Endothelial cell of umbilical vein (primary cell): ENCODE results near the gene POU6F2. TPM values are rescaled to one million over a fixed set of nuclear protein-coding genes. Genes with fewer than 3 reads are reported as not detected.

Experiments used
- BruUV-seq: library from RNA; stranded (reverse); fragments of 400-500 nt; replicated peaks from 2 replicates; lab custom pipeline; 2021; lab: Mats Ljungman, UMichigan
- CTCF ChIA-PET: fragments of 300-600, 350-600 bp; sonication (Branson Sonifier 250); formaldehyde crosslinking; loops from one replicate; lab custom pipeline; 2021; ENCODE audit warnings: antibody characterized with exemption, inconsistent platforms; lab: Charles Lee
- POLR2A ChIA-PET: fragments of 300-600, 350-600 bp; sonication (Branson Sonifier 250); formaldehyde crosslinking; loops from one replicate; lab custom pipeline; 2021; ENCODE audit warnings: antibody characterized with exemption, inconsistent platforms; lab: Charles Lee
- DNase-seq: peaks from one replicate; pipeline ENCODE4 v3.0.0-alpha.2; 2011; ENCODE audit warnings: low read depth, low spot score
- FAIRE-seq: peaks from 2 replicates; lab custom pipeline; 2011; peaks lifted over from hg19 to GRCh38; lab: Jason Lieb, UNC
- H2AFZ ChIP-seq: 2 replicates; pipeline ENCODE4 v1.6.0; 2012; ENCODE audit warnings: low read depth, low read length, control low read depth, inconsistent platforms
- H3K27ac ChIP-seq: 2 replicates; pipeline ENCODE4 v1.5.1; 2011; ENCODE audit warnings: low read depth, mild to moderate bottlenecking, control low read depth, low read length, moderate library complexity; ENCODE audit not compliant: insufficient read depth
- H3K27me3 ChIP-seq, 2 experiments: 2 replicates each; pipeline versions ENCODE4 v1.6.0 to v1.6.1; 2011; ENCODE audit warnings: low read length in 2 of 2, mixed read lengths in 1 of 2; ENCODE audit not compliant: control insufficient read depth in 2 of 2, insufficient read depth in 2 of 2
- H3K36me3 ChIP-seq, 2 experiments: 2 replicates in 1 of 2; 3 replicates in 1 of 2; pipeline ENCODE4 v1.5.1; 2011; ENCODE audit warnings: low read length in 2 of 2, mild to moderate bottlenecking in 1 of 2, moderate library complexity in 1 of 2; ENCODE audit not compliant: control insufficient read depth in 2 of 2, insufficient read depth in 2 of 2; ENCODE audit errors: extremely low read depth in 1 of 2
- H3K4me1 ChIP-seq: 3 replicates; pipeline ENCODE4 v1.5.1; 2011; ENCODE audit warnings: mild to moderate bottlenecking, low read length; ENCODE audit not compliant: control insufficient read depth, insufficient read depth; ENCODE audit errors: extremely low read depth
- H3K4me2 ChIP-seq: 2 replicates; pipeline ENCODE4 v1.6.1; 2011; ENCODE audit warnings: low read length, control low read depth, mixed read lengths; ENCODE audit not compliant: insufficient read depth
- H3K4me3 ChIP-seq, 3 experiments: fragments of 200-600 bp in 1 of 3; sonication (generic), shearing (Covaris generic) in 1 of 3; replicated peaks in 1 of 3; 2 replicates each; pipeline ENCODE4 v1.5.1; 2011 to 2016; ENCODE audit warnings: control low read depth in 3 of 3, low read length in 3 of 3, mild to moderate bottlenecking in 2 of 3, inconsistent platforms in 1 of 3, low read depth in 1 of 3, moderate library complexity in 1 of 3; ENCODE audit not compliant: insufficient read depth in 1 of 3
- H3K79me2 ChIP-seq: 2 replicates; pipeline ENCODE4 v1.6.0; 2012; ENCODE audit warnings: low read length, inconsistent platforms; ENCODE audit not compliant: control insufficient read depth, insufficient read depth
- H3K9ac ChIP-seq: replicated peaks from 2 replicates; pipeline ENCODE3; 2011; ENCODE audit warnings: low read length, control low read depth; ENCODE audit not compliant: insufficient read depth; ENCODE audit errors: extremely low read depth
- H3K9me1 ChIP-seq: replicated peaks from 3 replicates; pipeline ENCODE4 v1.6.0; 2011; ENCODE audit warnings: mild to moderate bottlenecking, low read length; ENCODE audit not compliant: control insufficient read depth, insufficient read depth; ENCODE audit errors: extremely low read depth
- H3K9me3 ChIP-seq: replicated peaks from 2 replicates; pipeline ENCODE4 v1.5.1; 2012; ENCODE audit warnings: low read length, inconsistent platforms; ENCODE audit not compliant: control insufficient read depth, insufficient read depth
- H4K20me1 ChIP-seq: replicated peaks from 2 replicates; pipeline ENCODE3; 2011; ENCODE audit warnings: mild to moderate bottlenecking, low read length; ENCODE audit not compliant: control insufficient read depth, insufficient read depth; ENCODE audit errors: extremely low read depth
- EZH2 ChIP-seq: IDR thresholded peaks from 2 replicates; pipeline ENCODE4 v1.6.1; 2012; ENCODE audit warnings: borderline replicate concordance, low read depth, mild to moderate bottlenecking, moderate library complexity, low read length, inconsistent platforms; ENCODE audit not compliant: severe bottlenecking
- FOS ChIP-seq: IDR thresholded peaks from 2 replicates; pipeline ENCODE4 v1.6.1; 2011; ENCODE audit warnings: mild to moderate bottlenecking, low read length, moderate library complexity, borderline replicate concordance; ENCODE audit not compliant: insufficient read depth
- GATA2 ChIP-seq: IDR thresholded peaks from 2 replicates; pipeline ENCODE4 v1.7.0; 2011; ENCODE audit warnings: low read depth, mild to moderate bottlenecking, moderate library complexity, mixed read lengths, low read length; ENCODE audit not compliant: insufficient read length, insufficient read depth
- JUN ChIP-seq: IDR thresholded peaks from 2 replicates; pipeline ENCODE4 v1.6.1; 2011; ENCODE audit warnings: borderline replicate concordance, low read depth; ENCODE audit not compliant: insufficient read length, insufficient read depth
- MYC ChIP-seq: IDR thresholded peaks from one replicate; pipeline ENCODE4 v1.6.1; 2011; ENCODE audit warnings: mild to moderate bottlenecking, low read depth, low read length
- POLR2A ChIP-seq: IDR thresholded peaks from 2 replicates; pipeline ENCODE4 v1.6.1; 2012; ENCODE audit warnings: low read depth, mild to moderate bottlenecking, control low read depth, low read length
- POLR2AphosphoS5 ChIP-seq: IDR thresholded peaks from 2 replicates; pipeline ENCODE4 v1.6.1; 2012; ENCODE audit warnings: low read depth, mild to moderate bottlenecking, control low read depth, low read length, moderate library complexity; ENCODE audit not compliant: insufficient read depth
- dilution Hi-C: fragments of 300-500 bp; cut with MboI; formaldehyde crosslinking; loops from one replicate; pipeline ENCODE4 v1.15.0; 2019; ENCODE audit warnings: low sequenced_read_pairs; ENCODE audit not compliant: extremely low pct_ligation_motif_present
- intact Hi-C: fragments of 100-400 bp; cut with micrococcal nuclease; formaldehyde crosslinking; loops from one replicate; pipeline ENCODE4 v1.10.0; 2022
- polyA plus RNA-seq, 4 experiments: library from polyadenylated mRNA; depleted of rRNA in 3 of 4; stranded (reverse) in 3 of 4; unstranded in 1 of 4; fragments of >200 nt; gene quantifications; 2 replicates each; pipeline versions ENCODE4 v1.2.1 to v1.2.3, GENCODE V29; 2011 to 2012; ENCODE audit warnings: missing spikeins in 1 of 4
- total RNA-seq: library from RNA; stranded (reverse); gene quantifications from 2 replicates; pipeline ENCODE4 v1.2.3, GENCODE V29; 2021
- TF ChIP-seq, protein P1 (sequence below): IDR thresholded peaks from 2 replicates; pipeline ENCODE4 v1.6.1; 2011; ENCODE audit not compliant: insufficient read depth, insufficient read length
- TF ChIP-seq, protein P2 (sequence below), 2 donors: IDR thresholded peaks; 1 replicate in 1 of 2; 2 replicates in 1 of 2; pipeline ENCODE4 v1.5.1; 2011; ENCODE audit warnings: low read length in 2 of 2, mild to moderate bottlenecking in 2 of 2, moderate library complexity in 2 of 2, control low read depth in 1 of 2, inconsistent platforms in 1 of 2, low read depth in 1 of 2; ENCODE audit not compliant: insufficient read depth in 1 of 2; ENCODE audit errors: extremely low read depth in 1 of 2

Gene POU6F2
- total and polyA plus RNA-seq, 2 donors (not counting 3 experiments of a cell fraction or from before 2014, with no cell fraction given), result 0.29 TPM; not detected in 1

DNA sequence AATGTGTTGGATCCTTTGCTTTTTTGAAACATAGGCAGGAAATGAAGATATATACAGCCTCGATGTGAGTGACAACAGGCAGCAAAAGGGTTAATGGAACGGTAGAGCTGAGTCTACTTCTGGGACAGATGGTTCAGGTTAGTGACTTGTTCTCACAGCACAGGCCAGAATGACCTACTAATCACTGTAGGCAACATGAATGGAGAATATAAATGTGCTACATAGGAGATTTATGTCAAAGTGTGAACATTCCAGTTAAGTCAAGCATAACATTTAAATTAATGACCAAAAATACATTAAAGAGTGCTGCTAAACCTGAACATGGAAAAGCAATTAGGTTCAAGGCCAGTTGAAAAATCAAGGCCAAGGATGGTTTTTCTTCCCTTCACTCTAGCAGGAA is 235.2 kb downstream of the POU6F2 start:
- intact Hi-C loops, result no loop called here
- no peak for FAIRE-seq
- H2AFZ ChIP-seq, result no peak overlapping the region

More for the DNA sequence above, 235.2 kb downstream of the POU6F2 start:
- ChIA-PET POLR2A (no interaction called here), CTCF (interaction anchor here (0.7 kb wide), 1 partner anchor 29 kb away, joined by 3 read pairs; no protein-coding TSS in a partner anchor)
- Histone ChIP-seq H3K4me3 (no peak overlapping the region), H3K36me3 (no peaks in the 10 kb centered on the region), H3K4me2 (no peak overlapping the region), H3K9ac (no peak overlapping the region), H3K9me3 (no peaks in the 10 kb centered on the region), H3K4me1 (no peaks in the 10 kb centered on the region), H3K79me2 (no peaks in the 10 kb centered on the region), H3K27me3 (no peaks in the 10 kb centered on the region), H4K20me1 (no peaks in the 10 kb centered on the region), H3K9me1 (no peaks in the 10 kb centered on the region), H3K27ac (no peak overlapping the region)
- dilution Hi-C loops, result no loop called here
- TF ChIP-seq FOS (no peak), EZH2 (no peak), POLR2A (no peak), MYC (no peak), JUN (no peak), GATA2 (no peak), POLR2AphosphoS5 (no peak)
- TF ChIP-seq, protein P1, sequence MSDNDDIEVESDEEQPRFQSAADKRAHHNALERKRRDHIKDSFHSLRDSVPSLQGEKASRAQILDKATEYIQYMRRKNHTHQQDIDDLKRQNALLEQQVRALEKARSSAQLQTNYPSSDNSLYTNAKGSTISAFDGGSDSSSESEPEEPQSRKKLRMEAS, result no peak
- TF ChIP-seq, protein P2, sequence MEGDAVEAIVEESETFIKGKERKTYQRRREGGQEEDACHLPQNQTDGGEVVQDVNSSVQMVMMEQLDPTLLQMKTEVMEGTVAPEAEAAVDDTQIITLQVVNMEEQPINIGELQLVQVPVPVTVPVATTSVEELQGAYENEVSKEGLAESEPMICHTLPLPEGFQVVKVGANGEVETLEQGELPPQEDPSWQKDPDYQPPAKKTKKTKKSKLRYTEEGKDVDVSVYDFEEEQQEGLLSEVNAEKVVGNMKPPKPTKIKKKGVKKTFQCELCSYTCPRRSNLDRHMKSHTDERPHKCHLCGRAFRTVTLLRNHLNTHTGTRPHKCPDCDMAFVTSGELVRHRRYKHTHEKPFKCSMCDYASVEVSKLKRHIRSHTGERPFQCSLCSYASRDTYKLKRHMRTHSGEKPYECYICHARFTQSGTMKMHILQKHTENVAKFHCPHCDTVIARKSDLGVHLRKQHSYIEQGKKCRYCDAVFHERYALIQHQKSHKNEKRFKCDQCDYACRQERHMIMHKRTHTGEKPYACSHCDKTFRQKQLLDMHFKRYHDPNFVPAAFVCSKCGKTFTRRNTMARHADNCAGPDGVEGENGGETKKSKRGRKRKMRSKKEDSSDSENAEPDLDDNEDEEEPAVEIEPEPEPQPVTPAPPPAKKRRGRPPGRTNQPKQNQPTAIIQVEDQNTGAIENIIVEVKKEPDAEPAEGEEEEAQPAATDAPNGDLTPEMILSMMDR (IDR thresholded peaks at IDR 0.05; ENCODE audit: extremely low read depth in 1 of 2, insufficient read depth in 1 of 2, low read depth in 1 of 2, low read length in 2 of 2), result no peak
- BruUV-seq, result no TSS peak
- DNase-seq, result no peak
